Measurements from ENCODE around the gene TC2N.
"Not testable (repeated sequence)": the region's sequence is repeated elsewhere in the genome, so short reads cannot be mapped to it uniquely, and the experiment has no call there.

Gene TC2N

DNA sequence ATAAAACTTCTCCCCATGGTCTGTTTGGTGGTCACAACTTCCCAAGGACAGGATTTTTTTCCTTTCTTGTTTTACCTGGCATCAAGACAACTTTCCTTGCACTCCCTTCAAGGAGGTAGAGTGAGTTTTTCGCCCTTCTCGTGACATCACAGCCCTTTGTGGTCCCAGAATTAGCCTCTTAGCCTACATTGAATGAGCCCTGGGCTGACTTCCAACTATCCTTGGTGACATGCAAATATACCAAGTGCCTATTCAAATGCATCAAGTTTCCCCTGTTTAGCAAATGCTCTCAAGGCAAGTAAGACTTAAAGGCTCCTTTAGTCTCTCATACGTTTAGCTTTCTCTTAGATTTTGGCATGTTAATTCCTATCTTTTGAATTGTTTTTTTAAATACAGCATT lies 36.6 kb downstream of the TC2N start:
- no peak for DNase-seq

GRCh38 chr14:91829511-91829910 lies 37.8 kb downstream of the TC2N start:
- no peak for DNase-seq

DNA sequence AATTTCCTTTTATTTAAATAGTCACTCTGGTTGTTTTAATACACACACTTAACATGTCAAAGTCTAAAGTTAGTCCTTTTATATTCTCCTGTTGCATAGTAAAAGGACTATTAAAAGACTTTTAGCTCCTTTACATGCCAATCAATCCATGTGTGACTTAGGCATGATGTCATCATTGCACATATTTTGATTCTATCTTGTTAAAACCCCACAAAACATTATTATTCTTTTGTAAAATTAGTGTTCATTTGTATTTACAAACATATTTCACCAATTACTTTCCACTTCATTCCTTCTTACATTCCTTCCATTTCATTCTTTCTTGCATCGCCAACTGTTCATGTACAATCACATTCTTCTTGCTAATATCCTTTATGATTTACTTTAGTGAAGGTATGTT lies 39.6 kb downstream of the TC2N start:
- no peak for DNase-seq

GRCh38 chr14:91817566-91818325 lies 49.6 kb downstream of the TC2N start:
- no peak for DNase-seq

- no peak for DNase-seq
Measured at GRCh38 chr14:91814317-91814716, 53.0 kb downstream of the TC2N start.

DNA sequence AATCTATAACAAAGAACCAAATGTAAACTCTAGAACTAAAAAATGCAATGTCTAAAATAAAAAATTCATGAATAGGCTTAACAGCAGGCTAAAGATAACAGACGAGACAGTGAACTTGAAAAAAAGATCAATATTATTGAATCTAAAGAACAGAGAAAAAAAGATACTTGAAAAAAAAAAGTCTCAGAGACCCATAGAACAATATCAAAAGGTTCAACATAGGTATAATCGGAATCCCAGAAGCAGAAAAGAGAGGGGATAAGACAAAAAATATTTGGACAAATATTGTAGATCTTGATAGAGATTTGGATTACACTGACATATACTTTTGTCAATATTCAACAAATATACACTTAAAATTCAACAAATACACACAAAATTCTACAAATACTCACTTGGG lies 56.6 kb downstream of the TC2N start:
- DNase-seq, result no peak

GRCh38 chr14:91806716-91807115 lies 60.6 kb downstream of the TC2N start:
- DNase-seq, result no peak

DNA sequence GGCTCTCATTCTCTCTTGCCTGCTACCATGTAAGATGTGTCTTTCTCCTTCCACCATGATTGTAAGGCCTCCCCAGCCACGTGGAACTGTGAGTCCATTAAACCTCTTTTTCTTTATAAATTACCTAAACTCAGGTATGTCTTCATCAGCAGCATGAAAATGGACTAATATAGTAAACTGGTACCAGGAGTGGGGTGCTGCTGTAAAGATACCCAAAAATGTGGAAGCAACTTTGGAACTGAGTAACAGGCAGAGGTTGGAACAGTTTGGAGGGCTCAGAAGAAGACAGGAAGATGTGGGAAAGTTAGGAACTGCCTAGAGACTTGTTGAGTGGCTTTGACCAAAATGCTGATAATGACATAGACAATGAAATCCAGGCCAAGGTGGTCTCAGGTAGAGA lies 61.2 kb downstream of the TC2N start:
- not testable (repeated sequence) for DNase-seq

GRCh38 chr14:91805659-91806058 lies 61.7 kb downstream of the TC2N start:
- no peak for DNase-seq

DNA sequence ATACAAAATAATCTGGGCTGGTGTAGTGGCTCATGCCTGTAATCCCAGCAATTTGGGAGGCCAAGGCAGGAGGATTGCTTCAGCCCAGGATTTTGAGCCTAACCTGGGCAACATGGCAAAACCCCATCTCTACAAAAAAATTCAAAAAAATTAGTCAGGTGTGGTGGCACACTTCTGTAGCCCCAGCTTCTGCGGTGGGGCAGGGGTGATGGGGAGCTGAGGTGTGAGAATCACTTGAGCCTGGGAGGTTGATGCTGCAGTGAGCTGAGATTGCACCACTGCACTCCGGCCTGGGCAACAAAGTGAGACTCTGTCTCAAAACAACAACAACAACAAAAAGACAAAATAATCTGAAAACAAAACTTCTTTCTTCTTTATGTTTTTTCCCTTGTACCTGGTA lies 66.0 kb downstream of the TC2N start:
- no peak for DNase-seq

- no peak for DNase-seq
Measured at GRCh38 chr14:91796617-91797347, 70.6 kb downstream of the TC2N start.

GRCh38 chr14:91793704-91794103 lies 73.6 kb downstream of the TC2N start:
- no peak for DNase-seq

DNA sequence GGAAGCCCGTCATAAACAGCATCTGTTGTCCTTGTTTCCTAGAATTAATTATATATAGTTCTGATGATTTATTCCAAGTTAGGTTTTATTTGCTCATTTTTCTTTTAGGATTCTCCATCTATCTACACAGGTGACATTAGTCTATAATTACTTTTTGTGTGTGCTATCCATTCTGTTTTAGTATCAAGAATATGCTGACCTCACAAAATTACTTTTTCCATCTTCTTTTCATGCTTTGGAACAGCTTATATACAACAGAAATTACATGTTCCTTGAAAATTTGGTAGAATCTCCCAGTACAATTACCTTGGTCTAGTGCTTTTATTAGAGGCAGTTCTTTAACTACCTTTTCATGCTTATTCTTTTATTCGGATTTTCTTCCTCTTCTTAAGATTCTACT lies 81.1 kb downstream of the TC2N start:
- DNase-seq, result no peak

GRCh38 chr14:91780452-91780851 lies 86.9 kb downstream of the TC2N start:
- DNase-seq, result no peak

DNA sequence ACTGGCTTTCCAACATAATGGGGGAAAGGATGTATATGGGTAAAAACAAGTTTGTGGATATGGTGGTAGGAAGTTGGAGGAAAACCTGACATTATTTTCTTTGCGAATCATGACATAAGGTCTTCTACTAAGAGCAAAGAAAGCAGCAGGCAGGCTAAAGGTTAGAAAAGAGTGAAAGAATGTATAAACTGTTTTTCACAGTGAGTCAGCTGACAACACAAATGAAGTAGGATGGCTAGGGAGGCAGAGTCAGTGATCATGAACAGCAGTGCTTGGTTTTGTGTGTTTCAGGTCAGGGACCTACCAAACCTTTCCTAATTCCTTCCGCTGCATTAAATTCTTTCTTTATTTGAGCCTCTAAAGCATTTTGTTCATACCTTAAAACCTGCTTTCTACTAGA lies 89.1 kb downstream of the TC2N start:
- DNase-seq, result no peak

- no peak for DNase-seq
Measured at GRCh38 chr14:91774140-91775096, 92.9 kb downstream of the TC2N start.

DNA sequence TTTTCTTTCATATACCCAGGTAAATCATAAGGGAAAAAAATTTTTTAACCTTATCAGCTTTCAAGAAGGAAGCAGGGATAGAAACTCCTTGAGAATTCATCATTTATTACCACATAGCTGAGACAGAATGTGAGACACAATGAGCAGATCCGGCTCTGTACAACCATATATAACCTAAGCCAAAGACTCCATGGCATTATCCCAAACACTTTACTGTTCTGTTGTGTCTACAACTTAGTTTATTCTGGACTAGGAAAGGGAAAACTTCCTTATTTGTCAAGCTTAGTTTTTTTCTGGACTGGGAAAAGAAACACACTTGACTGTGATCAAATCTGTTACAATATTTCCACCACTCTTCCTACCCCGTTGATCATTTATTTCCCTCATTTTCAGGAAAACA lies 97.2 kb downstream of the TC2N start:
- DNase-seq, result no peak

DNA sequence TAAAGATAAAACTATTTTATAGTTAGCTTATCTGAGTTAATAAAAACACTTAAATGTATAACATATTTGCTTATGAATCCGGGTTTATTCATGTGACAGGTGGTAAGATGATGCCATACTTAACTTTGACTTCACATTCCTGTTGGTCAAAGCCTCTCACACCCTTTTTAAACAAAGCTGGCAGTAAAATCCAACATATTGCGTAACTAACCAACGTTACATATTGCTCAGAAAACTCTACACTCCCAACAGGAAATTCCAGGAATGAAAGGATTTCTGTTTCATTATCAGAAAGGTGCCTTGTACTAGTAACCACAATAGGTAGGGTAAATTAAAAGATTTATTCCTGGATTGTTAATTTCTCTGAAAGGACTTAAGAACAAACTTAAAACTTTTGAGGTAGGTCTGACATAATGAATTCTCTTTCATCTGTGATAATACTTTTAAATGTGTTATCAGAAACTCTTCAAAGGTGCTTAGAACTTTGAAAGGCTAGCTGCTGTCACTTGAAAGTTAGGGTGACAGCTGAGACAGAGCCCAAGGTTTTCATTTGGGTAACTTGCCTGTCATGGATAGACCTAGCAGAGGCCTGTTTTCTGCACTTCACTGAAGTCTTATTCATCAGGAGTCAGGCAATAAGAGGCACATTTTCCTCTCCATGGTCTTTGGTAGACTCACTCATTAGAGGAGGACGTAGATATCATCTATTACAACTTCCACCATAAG lies 111.6 kb downstream of the TC2N start:
- DNase-seq, result no peak

DNA sequence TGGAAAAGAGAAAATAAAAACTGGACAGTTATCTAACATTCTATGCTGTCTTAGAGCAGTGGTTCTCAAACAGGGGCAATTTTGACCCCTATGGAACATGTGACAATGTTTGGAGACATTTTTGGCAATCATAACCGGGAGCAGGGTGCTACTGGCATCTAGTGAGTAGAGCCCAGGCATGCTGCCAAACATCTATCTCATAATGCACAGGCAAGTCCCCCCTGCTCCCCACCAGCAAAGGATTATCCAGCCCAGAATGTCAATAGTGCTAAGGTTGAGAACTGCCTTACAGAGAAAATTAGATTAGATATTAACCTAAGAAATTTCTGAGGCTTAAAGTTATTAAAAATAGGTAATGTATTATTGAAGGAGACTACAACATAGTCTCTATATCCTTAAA lies 112.5 kb downstream of the TC2N start:
- DNase-seq, result no peak

GRCh38 chr14:91754185-91754584 lies 113.2 kb downstream of the TC2N start:
- DNase-seq, result no peak

- no peak for DNase-seq
Measured at GRCh38 chr14:91753501-91754128, 113.7 kb downstream of the TC2N start.

GRCh38 chr14:91752961-91753360 lies 114.4 kb downstream of the TC2N start:
- no peak for DNase-seq
